ENCODE results near the gene STXBP5.

Gene STXBP5

DNA sequence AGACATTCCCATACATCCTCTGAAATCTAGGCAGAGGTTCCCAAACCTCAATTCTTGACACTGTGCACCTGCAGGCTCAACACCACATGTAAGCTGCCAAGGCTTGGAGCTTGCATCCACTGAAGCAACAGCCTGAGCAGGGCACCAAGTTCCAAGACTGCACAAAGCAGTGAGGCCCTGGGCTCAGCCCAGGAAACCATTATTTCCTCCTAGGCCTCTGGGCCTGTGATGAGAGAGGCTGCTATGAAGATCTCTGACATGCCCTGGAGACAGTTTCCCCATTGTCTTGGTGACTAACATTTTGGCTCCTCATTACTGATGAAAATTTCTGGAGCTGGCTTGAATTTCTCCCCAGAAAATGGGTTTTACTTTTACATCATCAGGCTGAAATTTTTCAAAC is 196.8 kb downstream of the STXBP5 start:
- TF ChIP-seq, protein P1, sequence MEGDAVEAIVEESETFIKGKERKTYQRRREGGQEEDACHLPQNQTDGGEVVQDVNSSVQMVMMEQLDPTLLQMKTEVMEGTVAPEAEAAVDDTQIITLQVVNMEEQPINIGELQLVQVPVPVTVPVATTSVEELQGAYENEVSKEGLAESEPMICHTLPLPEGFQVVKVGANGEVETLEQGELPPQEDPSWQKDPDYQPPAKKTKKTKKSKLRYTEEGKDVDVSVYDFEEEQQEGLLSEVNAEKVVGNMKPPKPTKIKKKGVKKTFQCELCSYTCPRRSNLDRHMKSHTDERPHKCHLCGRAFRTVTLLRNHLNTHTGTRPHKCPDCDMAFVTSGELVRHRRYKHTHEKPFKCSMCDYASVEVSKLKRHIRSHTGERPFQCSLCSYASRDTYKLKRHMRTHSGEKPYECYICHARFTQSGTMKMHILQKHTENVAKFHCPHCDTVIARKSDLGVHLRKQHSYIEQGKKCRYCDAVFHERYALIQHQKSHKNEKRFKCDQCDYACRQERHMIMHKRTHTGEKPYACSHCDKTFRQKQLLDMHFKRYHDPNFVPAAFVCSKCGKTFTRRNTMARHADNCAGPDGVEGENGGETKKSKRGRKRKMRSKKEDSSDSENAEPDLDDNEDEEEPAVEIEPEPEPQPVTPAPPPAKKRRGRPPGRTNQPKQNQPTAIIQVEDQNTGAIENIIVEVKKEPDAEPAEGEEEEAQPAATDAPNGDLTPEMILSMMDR (IDR thresholded peaks at IDR 0.05; ENCODE audit: borderline replicate concordance, insufficient read depth, low read depth, low read length) = no peak

DNA sequence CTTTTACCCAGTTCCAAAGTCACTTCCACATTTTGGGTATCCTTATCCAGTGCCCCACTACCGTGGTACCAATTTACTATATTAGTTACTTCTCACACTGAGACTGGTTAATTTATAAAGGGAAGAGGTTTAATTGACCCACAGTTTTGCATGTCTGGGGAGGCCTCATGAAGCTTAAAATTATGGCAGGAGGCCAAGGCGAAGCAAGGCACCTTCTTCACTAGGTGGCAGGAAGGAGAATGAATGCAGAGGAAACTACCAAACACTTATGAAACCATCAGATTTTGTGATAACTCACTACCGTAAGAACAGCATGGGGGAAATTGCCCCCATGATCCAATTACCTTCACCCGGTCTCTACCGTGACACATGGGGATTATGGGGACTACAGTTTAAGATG is 197.6 kb downstream of the STXBP5 start:
- H3K4me3 ChIP-seq (ENCODE audit: low read depth, low read length) = no peak overlapping the region
- TF ChIP-seq, protein P1 (IDR thresholded peaks at IDR 0.05; ENCODE audit: borderline replicate concordance, insufficient read depth, low read depth, low read length) = no peak

More for the DNA sequence above, 196.8 kb downstream of the STXBP5 start:
- no peak overlapping the region for H3K4me3 ChIP-seq (ENCODE audit: low read depth, low read length)

DNA sequence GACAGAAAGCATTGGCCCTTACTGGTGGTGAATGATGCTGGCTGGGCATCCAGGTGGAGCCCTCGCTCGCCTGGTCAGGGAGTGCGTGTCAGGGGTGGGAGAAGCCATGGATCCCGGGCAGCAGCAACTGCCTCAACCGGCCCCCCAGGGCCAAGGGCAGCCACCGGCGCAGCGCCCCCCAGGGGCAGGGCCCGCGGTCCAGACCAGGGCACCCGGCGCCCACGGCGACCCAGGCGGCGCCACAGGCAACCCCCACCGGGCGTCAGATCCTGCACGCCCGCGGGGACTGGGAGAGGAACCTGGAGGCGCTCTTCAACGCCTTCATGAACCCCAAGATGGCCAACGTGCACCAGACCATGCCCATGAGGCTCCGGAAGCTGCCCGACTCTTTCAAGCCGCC is 202.6 kb downstream of the STXBP5 start:
- TF ChIP-seq, protein P1 (IDR thresholded peaks at IDR 0.05; ENCODE audit: borderline replicate concordance, insufficient read depth, low read depth, low read length) = no peak
- H3K4me3 ChIP-seq (ENCODE audit: low read depth, low read length) = no peak overlapping the region

DNA sequence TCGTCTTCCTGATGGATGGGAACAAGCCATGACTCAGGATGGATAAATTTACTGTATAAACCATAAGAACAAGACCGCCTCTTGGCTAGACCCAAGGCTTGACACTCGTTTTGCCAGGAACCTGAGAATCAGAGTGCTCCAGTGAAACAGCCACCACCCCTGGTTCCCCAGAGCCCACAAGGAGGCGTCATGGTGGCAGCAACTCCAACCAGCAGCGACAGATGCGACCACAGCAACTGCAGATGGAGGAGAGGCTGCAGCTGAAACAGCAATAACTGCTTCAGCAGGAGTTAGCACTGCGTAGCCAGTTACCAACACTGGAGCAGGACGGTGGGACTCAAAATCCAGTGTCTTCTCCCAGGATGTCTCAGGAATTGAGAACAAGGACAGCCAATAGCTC is 203.4 kb downstream of the STXBP5 start:
- H3K4me3 ChIP-seq (ENCODE audit: low read depth, low read length) = no peak overlapping the region

DNA sequence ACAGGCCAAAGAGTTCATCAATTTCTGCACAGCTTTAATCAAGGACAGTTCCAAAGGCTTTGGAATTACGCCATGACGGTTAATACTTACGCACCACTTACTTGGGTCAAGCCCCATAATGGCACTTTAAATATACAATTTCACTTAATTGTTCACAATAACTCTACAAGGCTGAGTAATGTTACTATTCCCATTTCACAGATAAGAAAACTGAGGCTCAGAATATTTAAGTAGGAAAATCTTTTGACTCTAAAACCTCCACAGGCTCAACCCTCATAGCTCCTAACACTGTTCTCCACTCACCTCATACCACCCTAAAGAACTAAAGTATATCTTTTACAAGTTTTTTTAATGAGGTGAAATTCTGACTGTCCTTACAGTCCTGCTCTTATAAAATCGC is 212.4 kb downstream of the STXBP5 start:
- H3K4me3 ChIP-seq (ENCODE audit: low read depth, low read length) = no peak overlapping the region
- TF ChIP-seq, protein P1 (IDR thresholded peaks at IDR 0.05; ENCODE audit: borderline replicate concordance, insufficient read depth, low read depth, low read length) = no peak

More for the DNA sequence above, 203.4 kb downstream of the STXBP5 start:
- TF ChIP-seq, protein P1 (IDR thresholded peaks at IDR 0.05; ENCODE audit: borderline replicate concordance, insufficient read depth, low read depth, low read length) = no peak

DNA sequence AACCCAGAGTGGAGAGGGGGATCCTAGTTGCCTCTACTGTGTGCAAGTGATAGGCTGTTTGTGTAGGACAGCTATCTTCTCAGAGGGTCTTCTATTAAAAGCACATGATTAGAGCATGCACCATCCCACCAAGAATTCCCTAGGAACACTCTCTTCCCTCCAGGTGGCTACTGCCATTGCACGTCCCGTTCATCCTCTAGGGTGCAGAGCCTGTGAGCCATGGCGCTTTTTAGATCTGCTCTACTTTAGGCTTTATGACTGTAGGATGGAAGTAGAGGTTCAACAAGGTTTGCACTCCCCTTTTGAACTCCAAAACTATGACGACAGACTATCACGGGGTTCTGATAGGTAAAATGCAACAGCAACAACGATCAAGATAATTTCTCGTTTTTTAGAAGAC is 213.7 kb downstream of the STXBP5 start:
- TF ChIP-seq, protein P1 (IDR thresholded peaks at IDR 0.05; ENCODE audit: borderline replicate concordance, insufficient read depth, low read depth, low read length) = no peak
- no peak overlapping the region for H3K4me3 ChIP-seq (ENCODE audit: low read depth, low read length)

DNA sequence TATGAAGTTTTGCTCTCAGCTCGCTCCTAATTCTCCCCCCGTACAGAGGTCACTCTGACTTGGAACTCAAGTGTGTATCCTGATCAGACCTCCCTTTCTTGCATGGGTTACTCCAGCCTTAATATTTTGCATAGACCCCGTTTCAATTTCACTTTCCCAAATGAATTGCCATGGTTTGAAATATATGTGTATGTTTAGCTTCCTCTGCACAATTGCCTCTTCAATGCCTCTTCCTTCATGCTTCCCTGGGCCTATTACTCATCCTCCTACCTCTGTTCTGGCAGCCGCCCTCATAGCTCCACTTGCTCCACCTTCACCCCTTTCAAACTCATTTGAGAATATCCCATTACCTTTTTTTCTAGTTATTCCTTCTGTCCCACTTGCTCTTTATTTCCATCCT is 214.3 kb downstream of the STXBP5 start:
- TF ChIP-seq, protein P1 (IDR thresholded peaks at IDR 0.05; ENCODE audit: borderline replicate concordance, insufficient read depth, low read depth, low read length) = no peak
- no peak overlapping the region for H3K4me3 ChIP-seq (ENCODE audit: low read depth, low read length)

All from GM12875 (cell line).